Kidney capillary endothelial cell (primary cell): Measurements from ENCODE around the gene INPP5F.
A peak's percentile ranks its signal among the peaks of the same experiment; 100 is the strongest.
"Not testable (repeated sequence)": the region's sequence is repeated elsewhere in the genome, so short reads cannot be mapped to it uniquely, and the experiment has no call there.

Experiments used
- DNase-seq: peaks from one replicate; pipeline ENCODE4 v3.0.0-alpha.2; 2018; ENCODE audit warnings: low spot score

Gene INPP5F

GRCh38 chr10:119863951-119864565 lies 138.2 kb downstream of the INPP5F start:
- no peak for DNase-seq

- DNase-seq = no peak
These were observed 139.9 kb downstream of the INPP5F start for GRCh38 chr10:119865699-119866240.

GRCh38 chr10:119867317-119867716 lies 141.5 kb downstream of the INPP5F start:
- no peak for DNase-seq

DNA sequence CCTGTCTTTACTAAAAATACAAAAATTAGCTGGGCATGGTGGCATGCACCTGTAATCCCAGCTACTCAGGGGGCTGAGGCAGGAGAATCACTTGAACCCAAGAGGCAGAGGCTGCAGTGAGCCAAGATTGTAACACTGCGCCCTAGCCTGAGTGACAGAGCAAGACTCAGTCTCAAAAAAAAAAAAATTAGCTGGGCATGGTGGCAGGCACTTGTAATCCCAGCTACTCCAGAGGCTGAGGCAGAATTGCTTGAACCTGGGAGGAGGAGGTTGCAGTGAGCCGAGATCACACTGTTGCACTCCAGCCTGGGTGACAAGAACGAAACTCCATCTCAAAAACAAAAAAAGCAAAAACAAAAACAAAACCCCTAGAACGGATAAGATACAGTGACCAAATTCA lies 143.5 kb downstream of the INPP5F start:
- not testable (repeated sequence) for DNase-seq

- DNase-seq = peak; percentile 44
These were observed 146.2 kb downstream of the INPP5F start for GRCh38 chr10:119871881-119872609.

DNA sequence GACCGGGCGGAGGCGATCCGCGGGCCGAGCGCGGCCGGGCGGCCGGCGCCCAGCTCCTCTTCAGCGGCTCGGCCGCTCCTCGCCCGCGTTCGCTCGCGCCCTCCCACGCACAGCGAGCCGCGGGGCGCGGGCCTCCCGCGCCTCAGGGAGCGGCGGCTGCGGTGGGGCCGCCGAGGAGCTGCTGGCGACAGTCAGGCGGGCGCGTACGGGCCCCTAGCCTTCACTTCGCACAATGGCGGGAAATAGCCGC lies 146.7 kb downstream of the INPP5F start, which contains the start of gene MCMBP:
MCMBP (minus strand) TSS at position 234 of the 250 bp plus-strand sequence. CDS start 259 bp downstream, outside the sequence.
- DNase-seq = no peak

- peak; percentile 86 for DNase-seq
These were observed 147.2 kb downstream of the INPP5F start for GRCh38 chr10:119872860-119873681.

- no peak for DNase-seq
These were observed 152.7 kb downstream of the INPP5F start for GRCh38 chr10:119878524-119878923.
